GM18498 (cell line): ENCODE results near the gene RBP4.

Source experiments
- ATAC-seq: cut with Tn5 transposase; IDR thresholded peaks from one replicate; pipeline ENCODE4 v1.9.1; 2021; ENCODE audit warnings: mild to moderate bottlenecking, moderate library complexity; ENCODE audit not compliant: unreplicated experiment

The RBP4 gene

GRCh38 chr10:93597075-93597599 is 3.9 kb downstream of the RBP4 start:
- ATAC-seq = no peak

DNA sequence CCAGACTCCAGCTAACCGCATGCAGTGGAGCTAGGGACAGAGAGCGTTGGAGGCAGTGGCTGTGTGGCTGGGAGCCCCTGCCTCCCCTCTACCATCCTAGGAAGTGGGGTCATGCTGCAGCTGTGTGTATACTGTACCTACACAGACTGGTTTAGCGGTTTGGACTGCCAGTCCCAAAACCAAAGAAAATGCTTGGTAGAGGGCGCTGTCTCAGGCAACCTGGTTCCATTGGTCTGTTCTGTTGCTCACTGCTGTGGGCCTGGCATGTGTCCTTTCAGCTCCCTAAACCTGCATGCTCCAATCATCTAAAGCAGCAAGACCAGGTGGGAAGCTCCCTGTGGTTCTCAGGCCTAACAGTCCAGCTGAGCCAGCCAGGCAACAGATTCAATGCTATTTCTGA is 4.5 kb downstream of the RBP4 start:
- no peak for ATAC-seq

DNA sequence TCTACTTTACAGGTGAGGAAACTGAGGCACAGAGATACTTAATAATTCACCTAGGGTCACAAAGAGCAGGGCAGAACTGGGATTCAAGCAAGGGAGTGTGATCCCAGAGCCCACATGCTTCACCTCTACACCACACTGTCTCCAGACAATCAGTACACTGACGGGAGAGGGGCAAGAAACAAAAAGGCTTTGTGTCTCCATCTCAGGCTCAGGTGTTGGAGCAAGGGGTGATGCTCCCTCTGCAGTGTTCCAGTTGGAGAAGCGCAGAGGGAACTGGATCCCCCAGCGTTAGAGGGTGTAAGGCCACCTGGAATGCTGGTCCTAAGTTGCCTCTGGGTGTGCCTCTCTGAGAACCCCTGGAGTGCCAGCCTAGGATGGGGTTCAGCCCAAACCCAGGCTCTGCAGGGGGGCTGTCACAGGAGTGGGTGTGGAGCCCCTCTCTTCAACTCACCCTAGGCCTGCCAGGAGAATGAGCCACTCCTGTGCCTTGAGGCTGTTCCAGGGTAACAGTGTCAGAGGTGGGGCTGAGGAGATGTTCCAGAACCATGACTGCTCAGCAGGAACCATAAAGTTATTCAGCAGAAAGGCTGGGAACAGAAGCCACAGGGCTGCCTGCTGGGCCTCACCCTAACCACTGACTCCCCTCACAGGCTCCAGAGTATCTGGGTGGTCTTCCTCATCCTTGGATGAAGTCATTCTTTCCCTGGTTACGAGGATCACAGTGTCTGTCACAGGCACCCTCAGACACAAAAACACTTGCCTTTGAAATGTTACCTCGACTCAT is 5.5 kb downstream of the RBP4 start:
- ATAC-seq = no peak

DNA sequence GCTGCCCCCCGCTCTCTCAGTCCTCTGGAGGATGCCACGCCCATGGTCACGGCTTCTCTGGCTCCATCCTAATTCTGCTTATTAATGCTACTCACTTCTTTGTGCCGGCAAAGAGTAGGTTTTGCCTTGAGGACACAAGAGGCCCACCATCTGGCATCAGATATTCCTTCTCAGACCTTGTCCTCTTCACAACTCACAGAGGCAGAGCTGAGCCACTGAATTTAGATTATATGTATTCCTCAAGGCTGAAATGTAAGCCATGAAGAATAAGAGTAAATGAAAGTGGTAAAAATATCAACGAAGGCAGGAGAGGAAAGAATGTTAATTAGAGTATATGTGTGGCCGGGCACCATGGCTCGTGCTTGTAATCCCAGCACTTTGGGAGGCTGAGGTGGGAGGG is 6.5 kb downstream of the RBP4 start:
- no peak for ATAC-seq

DNA sequence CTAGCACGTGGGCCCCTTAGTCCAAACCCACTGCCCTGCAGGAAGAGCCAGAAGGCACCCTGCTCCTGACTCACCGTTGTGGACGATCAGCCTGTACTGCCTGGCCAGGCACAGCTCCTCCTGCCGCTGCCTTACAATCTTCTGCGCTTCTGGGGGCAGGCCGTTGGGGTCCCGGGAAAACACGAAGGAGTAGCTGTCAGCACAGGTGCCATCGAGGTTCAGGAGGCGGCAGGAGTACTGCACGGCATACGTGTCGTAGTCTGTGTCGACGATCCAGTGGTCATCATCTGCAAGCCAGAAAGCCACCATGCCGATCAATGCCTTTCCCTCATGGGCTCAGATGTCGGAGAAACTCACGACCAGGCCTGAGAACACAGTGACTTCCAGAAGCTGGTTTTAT is 7.3 kb downstream of the RBP4 start:
- no peak for ATAC-seq

DNA sequence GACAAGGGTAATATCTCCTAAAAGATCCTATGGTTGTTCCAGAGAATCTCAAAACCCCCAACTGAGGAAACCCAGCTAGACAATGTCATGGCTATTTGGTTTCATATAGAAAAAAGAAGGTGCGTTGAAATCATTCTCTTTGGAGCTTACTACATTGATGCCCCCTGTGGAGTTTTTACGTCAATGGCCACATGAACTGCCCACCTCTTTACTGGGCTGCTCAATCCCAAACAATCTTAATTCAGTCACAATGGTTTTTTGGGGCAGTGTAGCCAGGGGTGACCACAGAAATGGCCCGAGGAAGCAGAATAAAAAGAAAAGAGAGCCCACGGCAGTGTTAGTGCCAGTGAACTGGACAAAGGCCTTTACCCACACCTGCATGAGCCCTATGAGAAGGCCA is 7.8 kb downstream of the RBP4 start:
- no peak for ATAC-seq

DNA sequence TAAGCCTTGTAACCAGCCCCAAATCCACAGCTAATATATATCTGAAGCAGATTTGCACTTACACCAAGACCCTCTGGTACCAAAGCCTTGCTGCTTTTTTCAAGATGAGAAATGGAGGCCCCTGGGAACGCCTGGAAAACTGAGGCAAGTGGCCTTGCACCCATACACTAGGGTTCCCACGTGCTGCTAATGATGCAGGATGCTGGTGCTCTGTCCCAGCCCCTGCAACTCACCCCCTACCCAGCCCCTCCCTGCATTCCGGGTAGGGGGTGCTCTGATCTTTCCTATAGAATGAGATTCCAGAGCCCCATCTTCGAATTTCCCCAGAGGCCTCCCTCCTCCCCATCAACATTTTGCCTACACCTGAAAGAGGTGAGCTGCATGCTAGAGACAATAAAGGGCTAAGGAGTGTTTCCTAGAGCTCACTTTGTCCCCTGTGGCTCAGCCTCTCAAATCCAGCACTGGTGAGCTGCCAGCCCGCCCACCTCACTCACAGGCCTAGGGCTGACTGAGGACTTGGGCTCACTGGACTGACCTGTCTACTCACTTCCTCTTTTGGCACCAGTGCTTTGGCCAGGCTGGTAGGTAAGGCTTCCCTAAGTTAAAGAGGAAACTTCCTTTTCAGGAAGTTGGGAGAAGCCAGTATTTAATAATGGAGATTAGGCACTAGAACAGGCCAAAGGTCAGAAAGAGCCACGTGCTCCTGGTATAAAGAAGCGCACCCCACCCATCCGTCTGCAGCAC is 9.8 kb downstream of the RBP4 start:
- no peak for ATAC-seq

DNA sequence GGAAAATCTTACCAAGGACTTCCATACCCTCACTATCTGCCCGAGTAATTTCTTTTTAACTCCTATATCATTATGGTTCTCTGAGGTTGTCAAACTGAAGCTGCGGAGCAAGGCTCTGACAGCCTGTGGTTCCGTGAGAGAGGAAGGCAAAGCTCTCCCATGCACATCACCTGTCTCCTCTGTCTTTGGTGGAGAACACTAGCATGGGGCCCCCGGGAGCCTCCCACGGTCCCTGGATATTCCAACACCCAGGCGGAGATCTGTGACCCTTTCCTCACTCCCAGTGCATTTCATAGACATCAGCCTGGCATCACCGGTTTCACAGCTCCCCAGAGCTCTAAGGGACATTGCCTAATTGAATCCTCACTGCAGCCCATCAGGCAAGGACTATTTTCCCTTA is 10.4 kb downstream of the RBP4 start:
- ATAC-seq = no peak

DNA sequence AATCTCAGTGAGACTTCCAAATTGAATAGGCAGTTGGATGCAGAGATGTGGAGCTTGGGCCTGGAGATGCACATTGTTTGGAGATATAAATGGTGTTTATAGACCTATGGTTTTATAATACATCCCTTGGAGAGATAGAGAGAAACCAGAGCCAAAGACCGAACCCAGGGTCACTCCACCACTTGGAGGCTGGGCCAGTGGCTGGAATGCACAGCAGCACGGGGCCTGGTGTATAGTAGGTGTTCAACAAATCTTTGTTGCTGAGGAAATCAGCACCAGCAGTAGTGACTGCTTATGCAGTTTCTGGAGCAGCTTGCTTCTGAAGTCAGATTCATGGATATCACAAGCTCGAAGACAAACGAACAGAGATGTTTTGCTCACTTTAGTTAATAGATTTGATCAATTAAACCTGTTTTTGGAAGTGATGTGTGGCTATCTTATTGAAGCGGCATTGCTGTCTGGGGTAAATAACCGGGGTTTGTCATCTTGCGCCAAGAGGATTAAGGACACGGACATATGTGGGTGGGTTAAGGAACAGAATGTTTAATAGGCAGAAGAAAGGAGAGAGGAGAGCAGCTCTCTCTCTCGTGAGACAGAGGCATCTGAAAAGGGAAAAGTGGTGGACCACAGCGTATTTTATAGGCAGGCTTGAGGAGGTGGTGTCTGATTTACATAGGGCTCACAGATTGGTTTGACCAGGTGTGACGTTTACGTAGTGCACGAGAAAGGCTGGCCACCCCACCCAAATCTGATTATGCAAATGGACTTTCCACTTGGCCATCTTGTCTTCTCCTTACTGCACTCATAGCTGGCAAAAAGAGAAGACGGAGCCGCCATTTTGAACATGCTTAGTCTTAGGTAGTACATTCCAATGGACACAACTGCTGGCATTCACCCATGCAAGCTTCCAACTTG is 11.1 kb downstream of the RBP4 start:
- no peak for ATAC-seq

DNA sequence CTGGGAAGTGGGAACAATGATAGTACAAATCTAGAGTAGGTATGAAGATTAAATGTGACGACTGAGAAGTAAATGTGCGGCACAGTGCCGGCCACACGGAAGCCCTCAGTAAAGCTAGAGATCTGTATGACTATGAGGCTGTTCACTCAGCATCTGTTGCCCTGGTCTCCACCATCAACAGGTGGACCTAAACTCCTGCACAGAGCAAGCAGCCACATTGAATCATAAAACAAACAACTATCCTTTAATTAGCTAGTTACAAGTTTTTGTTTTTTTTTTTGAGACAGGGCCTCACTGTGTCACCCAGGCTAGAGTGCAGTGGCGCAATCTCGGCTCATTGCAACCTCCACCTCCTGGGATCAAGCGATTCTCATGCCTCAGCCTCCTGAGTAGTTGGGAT is 16.6 kb downstream of the RBP4 start:
- ATAC-seq = no peak

- ATAC-seq = no peak
Measured at GRCh38 chr10:93580828-93581227, 20.2 kb downstream of the RBP4 start.

DNA sequence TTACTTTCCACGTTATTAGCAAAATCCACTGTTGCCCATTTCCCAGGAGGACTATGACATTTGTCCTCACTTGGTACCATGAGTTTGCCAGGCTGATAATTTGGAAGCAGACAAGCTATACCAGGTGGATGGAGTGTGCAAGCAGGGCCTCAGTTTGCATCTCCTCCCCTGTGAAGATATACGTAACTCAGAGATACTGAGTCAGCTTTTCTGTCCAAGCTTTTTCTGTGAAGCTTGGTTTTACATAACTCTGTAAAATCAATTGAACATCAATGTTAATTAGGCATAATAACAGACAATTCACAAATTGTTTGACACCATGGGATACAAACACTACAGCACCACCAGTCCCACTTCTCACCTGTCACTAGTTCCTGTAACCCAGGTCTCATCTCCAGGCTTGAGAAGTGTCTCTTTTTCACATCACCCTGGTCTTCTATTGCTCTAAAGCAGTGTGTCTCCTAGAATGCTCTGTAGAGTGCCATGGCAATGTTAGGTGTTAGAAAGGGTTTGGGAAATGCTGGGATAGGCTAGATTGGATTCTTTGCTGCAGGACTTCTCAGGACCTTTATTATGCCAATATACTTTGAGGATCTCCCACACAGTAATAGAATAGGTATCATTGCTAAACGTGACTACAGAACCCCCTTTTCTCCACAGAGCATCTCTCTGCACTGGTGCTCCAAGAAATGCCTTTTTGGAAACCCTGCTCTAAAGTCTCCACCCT is 20.9 kb downstream of the RBP4 start:
- ATAC-seq = no peak

DNA sequence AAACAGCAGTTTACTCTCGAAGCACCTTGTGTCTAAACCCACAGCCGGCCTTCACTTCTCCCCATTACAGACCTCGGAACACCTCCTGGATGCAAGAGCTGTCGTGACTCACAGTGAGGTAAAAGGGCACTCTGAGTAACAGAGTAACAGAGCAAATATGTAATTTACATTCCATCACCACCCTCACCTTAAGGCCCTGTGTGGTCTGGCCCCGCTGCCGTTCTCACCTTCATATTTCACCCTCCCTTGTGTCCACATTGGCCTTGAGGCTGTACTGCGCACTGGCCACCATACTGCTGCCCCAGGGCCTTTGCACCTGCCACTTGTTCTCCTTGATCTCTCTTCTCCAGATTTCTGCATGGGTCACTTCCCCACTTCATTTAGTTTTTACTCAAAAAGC is 21.9 kb downstream of the RBP4 start:
- ATAC-seq = no peak

- ATAC-seq = no peak
Measured at GRCh38 chr10:93577565-93577964, 23.5 kb downstream of the RBP4 start.

GRCh38 chr10:93576888-93577287 is 24.1 kb downstream of the RBP4 start:
- ATAC-seq = no peak

DNA sequence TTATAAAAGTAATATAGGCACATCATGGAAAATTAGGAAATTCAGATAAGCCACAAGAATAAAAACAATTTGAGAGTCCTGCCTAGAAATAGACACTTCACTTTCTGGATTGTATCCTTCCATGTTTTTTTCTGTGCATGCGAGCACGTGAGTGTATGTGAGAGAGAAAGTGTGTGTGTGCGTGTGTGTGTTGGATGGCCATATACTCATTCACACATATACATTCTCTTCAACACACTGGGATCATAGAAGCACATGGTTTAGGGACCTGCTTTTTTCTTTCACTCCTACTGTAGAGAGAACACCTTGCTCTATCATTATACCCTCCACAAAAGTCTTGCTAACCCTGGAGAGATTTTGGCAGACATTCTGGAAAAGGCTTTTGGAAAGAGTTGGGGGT is 27.1 kb downstream of the RBP4 start:
- no peak for ATAC-seq

- ATAC-seq = no peak
Measured at GRCh38 chr10:93573051-93573909, 27.8 kb downstream of the RBP4 start.

GRCh38 chr10:93572606-93573005 is 28.4 kb downstream of the RBP4 start:
- no peak for ATAC-seq

- no peak for ATAC-seq
Measured at GRCh38 chr10:93570383-93570782, 30.7 kb downstream of the RBP4 start.

DNA sequence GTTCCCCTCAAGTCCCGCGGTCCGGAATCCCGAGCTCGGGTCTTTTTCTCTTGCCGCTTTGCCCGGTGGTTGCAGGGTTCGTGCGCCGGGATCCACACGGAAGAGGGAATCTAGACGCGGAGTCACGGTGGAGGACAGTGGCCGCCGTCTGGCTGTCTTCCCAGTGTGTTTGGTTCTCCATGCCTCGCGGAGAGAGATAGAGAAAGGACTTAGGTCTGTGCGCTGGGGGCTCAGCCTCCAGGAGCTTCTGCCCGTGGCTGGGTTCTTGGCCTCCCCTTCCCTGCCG is 33.0 kb downstream of the RBP4 start:
- no peak for ATAC-seq
